ENCODE results near the gene MFSD12.

MFSD12 gene

GRCh38 chr19:3563709-3564524, 6.5 kb upstream of the MFSD12 start:
- no peak for DNase-seq

GRCh38 chr19:3556978-3557460, 367 bp downstream of the MFSD12 start:
- DNase-seq, result peak in 5 of 56 donors; percentile 28 to 41 (median 34)

- DNase-seq, result no peak
Observed at GRCh38 chr19:3556423-3556977, 886 bp downstream of the MFSD12 start.

- DNase-seq, result no peak
Observed at GRCh38 chr19:3555653-3556422, 1.5 kb downstream of the MFSD12 start.

GRCh38 chr19:3554254-3555083, 2.9 kb downstream of the MFSD12 start:
- DNase-seq, result no peak

- no peak for DNase-seq
Observed at GRCh38 chr19:3551792-3552095, 5.6 kb downstream of the MFSD12 start.

GRCh38 chr19:3550947-3551791, 6.2 kb downstream of the MFSD12 start:
- DNase-seq, result no peak

GRCh38 chr19:3549816-3550215, 7.6 kb downstream of the MFSD12 start:
- no peak for DNase-seq

GRCh38 chr19:3548606-3549005, 8.8 kb downstream of the MFSD12 start:
- peak in 22 of 56 donors; percentile 12 to 86 (median 36) for DNase-seq

GRCh38 chr19:3547767-3548282, 9.6 kb downstream of the MFSD12 start:
- no peak for DNase-seq

GRCh38 chr19:3547301-3547731, 10.1 kb downstream of the MFSD12 start:
- DNase-seq, result no peak

GRCh38 chr19:3546119-3546518, 11.3 kb downstream of the MFSD12 start:
- peak in 1 of 56 donors; percentile 16 for DNase-seq

GRCh38 chr19:3545669-3546034, 11.7 kb downstream of the MFSD12 start:
- DNase-seq, result no peak

- peak in 55 of 56 donors; percentile 20 to 95 (median 77) for DNase-seq
Observed at GRCh38 chr19:3544742-3545668, 12.4 kb downstream of the MFSD12 start.

- DNase-seq, result peak in 6 of 56 donors; percentile 13 to 54 (median 38)
Observed at GRCh38 chr19:3544058-3544376, 13.4 kb downstream of the MFSD12 start.

- DNase-seq, result peak in 43 of 56 donors; percentile 9 to 88 (median 44)
Observed at GRCh38 chr19:3543150-3544057, 14.0 kb downstream of the MFSD12 start.

GRCh38 chr19:3539756-3540118, 17.6 kb downstream of the MFSD12 start:
- DNase-seq, result no peak

Measured in nucleus accumbens (tissue), 56 donors.